ENCODE data around the gene RADIL. TPM values are rescaled to one million over a fixed set of nuclear protein-coding genes. Genes with fewer than 3 reads are reported as not detected.

Gene RADIL
- total and polyA plus RNA-seq, 8 donors = 6.2 to 14.7 (median 9.4) TPM

- no peak for TF ChIP-seq CTCF (IDR thresholded peaks at IDR 0.05)
- H3K4me3 ChIP-seq = no peak overlapping the region
- no peak overlapping the region for H3K27ac ChIP-seq
- no peak for ATAC-seq
- H3K27me3 ChIP-seq = peaks cover 0 to 23% of the 10 kb centered on the region in 2 donors
- DNase-seq = no peak
- no peaks in the 10 kb centered on the region for H3K36me3 ChIP-seq
- no peaks in the 10 kb centered on the region for H3K9me3 ChIP-seq
- peaks cover 4 to 18% of the 10 kb centered on the region in 2 donors for H3K4me1 ChIP-seq
- intact Hi-C loops (cut with DNase I) = no loop called here
Observed at GRCh38 chr7:4878336-4879335, 4.9 kb downstream of the RADIL start.

- intact Hi-C loops (cut with DNase I) = no loop called here
- no peaks in the 10 kb centered on the region for H3K36me3 ChIP-seq
- peaks cover 0 to 8% of the 10 kb centered on the region in 2 donors for H3K27me3 ChIP-seq
- TF ChIP-seq CTCF (IDR thresholded peaks at IDR 0.05) = no peak
- ATAC-seq (no peak), DNase-seq (no peak)
- H3K4me3 ChIP-seq = no peak overlapping the region
- H3K27ac ChIP-seq = no peak overlapping the region
- H3K4me1 ChIP-seq = peaks cover 0 to 1% of the 10 kb centered on the region in 2 donors
- H3K9me3 ChIP-seq = no peaks in the 10 kb centered on the region
Observed at GRCh38 chr7:4876586-4876985, 6.9 kb downstream of the RADIL start.

GRCh38 chr7:4875391-4875790 is 8.1 kb downstream of the RADIL start:
- peaks cover 0 to 16% of the 10 kb centered on the region in 2 donors for H3K27me3 ChIP-seq
- ATAC-seq = no peak
- no peaks in the 10 kb centered on the region for H3K4me1 ChIP-seq
- no peaks in the 10 kb centered on the region for H3K9me3 ChIP-seq
- H3K4me3 ChIP-seq = no peak overlapping the region
- TF ChIP-seq CTCF (IDR thresholded peaks at IDR 0.05) = no peak
- intact Hi-C loops (cut with DNase I) = no loop called here
- DNase-seq = no peak
- no peak overlapping the region for H3K27ac ChIP-seq
- no peaks in the 10 kb centered on the region for H3K36me3 ChIP-seq

DNA sequence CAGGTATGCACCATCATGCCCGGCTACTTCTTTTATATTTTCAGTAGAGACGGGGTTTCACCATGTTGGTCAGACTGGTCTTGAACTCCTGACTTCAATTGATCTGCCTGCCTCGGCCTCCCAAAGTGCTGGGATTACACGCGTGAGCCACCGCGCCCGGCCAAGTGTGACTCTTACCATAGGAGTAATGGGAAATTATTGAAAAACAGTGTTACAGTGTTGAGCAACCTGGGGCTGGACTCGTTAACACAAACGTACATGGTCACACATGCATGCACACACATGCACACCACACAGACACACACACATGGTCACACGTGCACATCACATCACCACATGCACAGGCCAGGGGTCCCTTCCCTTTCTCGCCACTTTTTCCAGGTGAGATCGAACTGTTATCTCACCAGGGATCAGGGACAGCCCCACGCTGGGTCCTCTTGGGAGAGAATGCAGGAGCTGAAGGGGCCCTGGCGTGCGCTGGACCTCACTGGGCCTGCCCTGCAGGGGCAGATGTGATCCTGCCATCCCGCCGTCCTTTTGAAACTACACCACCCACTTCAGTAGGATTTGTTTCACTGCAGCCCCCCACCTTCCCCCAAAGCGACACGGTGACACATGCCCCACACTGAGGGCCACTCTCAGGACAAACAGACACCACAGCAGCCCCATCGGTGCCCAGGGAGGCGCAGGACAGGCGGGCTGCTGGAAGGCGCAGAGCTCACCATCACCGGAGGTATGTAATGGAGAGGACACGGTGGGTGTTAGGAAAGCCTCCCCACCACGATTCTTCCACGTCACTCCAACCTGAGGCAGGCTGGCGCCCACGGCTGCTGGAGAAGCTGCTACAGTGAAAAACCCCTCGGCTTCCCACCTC is 10.2 kb downstream of the RADIL start:
- Histone ChIP-seq H3K4me3 (no peak overlapping the region), H3K4me1 (no peaks in the 10 kb centered on the region), H3K36me3 (no peaks in the 10 kb centered on the region), H3K27me3 (peaks cover 0 to 16% of the 10 kb centered on the region in 2 donors), H3K27ac (no peak overlapping the region), H3K9me3 (peaks cover 0 to 3% of the 10 kb centered on the region in 2 donors)
- intact Hi-C loops (cut with DNase I) = no loop called here
- no peak for TF ChIP-seq CTCF (IDR thresholded peaks at IDR 0.05)
- ATAC-seq (no peak), DNase-seq (no peak)

All from left lung (tissue), 10 donors.